Left hindlimb (tissue), 1 donor: Measurements from ENCODE around the gene COL6A2.
A peak's percentile ranks its signal among the peaks of the same experiment; 100 is the strongest.
"Not testable (repeated sequence)": the region's sequence is repeated elsewhere in the genome, so short reads cannot be mapped to it uniquely, and the experiment has no call there.

ENCODE experiments used
- DNase-seq: peaks from one replicate; pipeline ENCODE4 v3.0.0-alpha.2; 2018

COL6A2 gene

DNA sequence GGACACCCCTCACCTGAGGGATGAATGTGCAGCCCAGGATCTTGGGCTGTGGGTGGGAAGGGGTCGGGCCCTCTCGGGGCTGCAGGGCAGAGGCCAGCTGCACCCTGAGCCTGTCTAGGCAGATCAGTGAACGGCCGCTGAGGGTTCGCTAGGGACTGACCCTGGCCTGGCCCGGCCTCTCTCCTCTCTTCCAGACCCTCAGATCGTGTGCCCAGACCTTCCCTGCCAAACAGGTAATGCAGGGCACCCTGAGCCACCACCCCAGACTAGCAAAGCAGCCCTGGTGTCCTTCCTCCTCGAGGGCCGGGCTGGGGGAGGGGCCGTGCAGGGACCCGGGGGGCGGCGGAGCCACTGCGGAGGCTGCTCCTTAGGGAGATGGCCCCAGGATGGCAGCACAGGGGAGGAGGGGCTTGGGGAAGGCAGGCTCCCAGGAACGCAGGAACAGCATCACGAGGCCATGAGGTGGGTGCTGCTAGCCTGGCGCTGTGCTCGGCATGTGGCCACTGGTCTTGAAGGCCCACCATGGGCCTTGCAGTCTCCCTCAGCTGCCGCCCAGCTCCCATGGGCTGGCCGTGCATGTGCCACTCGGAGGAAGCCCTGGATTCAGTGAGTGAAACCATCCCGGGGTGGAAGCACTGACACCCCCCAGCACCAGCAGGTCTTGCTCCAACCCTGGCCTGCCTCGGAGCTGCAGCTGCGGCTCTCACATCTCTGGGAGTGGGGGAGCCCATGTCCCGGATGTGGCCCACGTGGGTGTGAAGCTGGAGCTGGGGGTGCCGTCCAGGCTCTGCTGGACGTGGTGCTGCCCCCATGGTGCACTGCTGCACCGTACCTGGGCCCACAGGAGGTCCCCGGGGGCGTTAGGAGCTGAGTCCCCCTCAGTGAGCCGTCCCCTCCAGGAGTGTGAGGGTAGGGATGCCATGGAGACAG, 28.7 kb downstream of the COL6A2 start:
- DNase-seq: peak; percentile 39

DNA sequence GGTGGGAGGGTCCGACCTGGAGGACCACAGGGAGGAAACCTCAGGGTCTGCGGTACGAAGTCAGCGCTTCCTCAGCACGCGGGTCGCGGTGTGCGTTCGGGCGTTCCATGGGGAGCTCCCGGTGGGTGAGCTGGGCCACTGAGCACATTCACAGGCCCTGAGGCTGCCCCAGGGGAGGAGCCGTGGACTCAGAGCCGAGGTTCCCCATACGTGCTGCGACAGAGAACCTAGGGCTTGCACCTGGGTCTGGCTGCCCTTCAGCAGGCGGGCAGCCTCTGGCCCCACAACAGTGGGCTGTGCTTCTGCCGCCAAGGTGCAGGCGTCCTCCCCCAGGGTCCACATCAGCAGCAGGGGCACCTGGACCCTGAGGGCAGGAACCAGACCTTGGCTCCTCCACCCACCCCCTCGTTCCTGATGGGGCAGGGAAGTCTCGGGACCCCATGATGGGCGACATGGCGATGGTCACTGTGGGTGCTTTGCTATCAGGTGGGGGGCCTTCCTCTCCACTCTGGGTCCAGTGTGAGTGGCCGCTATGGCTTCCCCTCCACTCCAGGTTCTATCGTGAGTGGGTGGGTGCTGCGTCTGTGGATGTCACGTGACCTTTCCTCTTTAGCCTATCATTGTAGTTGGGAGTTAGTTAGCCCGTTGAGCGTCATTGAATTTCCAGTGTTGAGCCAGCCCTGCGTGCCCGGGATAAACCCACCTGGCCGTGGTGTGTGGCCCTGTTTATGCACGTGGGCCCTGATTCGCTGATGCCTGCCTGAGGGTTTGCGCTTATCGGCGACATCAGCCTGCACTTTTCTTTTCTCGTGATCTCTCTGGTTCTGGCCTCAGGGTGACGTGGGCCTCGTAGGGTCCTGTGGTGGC, 29.6 kb downstream of the COL6A2 start:
- peak; percentile 40 for DNase-seq

DNA sequence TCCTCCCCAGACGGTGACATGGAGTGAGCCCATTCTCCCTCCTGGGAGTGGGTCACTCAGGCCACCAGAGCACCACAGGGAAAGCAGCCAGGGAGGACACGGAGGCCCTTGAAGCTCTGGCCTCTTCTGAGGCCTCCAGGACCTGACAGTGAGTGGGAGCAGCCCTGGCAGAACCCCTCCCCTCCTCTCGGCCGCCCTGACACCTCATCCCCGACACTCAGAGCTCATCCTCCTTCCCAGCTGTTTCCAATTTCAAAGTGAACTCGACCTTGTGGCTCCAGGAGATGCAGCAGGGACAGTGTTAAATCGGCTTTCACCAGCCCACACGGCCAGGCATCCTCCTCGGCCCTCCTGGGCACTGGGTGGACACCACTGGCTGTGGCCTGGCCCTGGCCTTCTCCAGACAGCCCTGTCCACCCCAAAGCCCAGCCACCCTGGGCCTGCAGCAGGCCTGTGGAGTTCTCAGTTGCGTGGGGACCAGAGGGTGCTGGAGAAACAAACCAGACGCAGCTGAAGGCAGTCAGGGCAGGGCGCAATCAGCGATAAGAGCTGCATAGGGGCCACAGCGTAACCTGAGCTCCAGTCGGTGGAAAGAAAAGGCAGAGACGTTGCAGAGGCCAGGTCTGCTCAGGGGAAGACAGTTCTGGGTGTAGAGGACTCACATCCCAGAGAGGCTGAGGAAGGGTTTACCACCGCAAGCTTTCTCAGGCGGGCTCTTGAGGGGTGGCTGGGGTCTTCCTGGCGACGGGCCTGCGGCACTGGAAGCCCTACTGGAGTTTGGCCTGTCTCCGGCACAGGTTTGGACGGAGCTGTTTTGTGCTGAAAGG, 30.4 kb downstream of the COL6A2 start:
- DNase-seq: peak; percentile 36

DNA sequence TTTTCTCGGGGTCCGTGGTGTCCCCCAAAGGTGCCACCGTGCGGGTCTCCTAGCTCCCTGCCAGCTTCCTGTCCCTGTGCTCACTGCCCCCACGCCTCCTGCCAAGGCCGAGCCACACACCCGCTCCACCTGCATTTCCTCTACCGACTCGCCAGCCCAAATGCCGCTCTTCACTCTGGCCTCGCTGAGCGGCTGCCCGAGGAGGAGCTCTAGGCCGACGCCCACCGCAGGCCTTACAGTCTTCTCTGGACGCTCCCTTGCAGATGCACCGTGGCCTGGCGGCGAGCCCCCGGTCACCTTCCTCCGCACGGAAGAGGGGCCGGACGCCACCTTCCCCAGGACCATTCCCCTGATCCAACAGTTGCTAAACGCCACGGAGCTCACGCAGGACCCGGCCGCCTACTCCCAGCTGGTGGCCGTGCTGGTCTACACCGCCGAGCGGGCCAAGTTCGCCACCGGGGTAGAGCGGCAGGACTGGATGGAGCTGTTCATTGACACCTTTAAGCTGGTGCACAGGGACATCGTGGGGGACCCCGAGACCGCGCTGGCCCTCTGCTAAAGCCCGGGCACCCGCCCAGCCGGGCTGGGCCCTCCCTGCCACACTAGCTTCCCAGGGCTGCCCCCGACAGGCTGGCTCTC, 31.1 kb downstream of the COL6A2 start:
- peak; percentile 53 for DNase-seq

DNA sequence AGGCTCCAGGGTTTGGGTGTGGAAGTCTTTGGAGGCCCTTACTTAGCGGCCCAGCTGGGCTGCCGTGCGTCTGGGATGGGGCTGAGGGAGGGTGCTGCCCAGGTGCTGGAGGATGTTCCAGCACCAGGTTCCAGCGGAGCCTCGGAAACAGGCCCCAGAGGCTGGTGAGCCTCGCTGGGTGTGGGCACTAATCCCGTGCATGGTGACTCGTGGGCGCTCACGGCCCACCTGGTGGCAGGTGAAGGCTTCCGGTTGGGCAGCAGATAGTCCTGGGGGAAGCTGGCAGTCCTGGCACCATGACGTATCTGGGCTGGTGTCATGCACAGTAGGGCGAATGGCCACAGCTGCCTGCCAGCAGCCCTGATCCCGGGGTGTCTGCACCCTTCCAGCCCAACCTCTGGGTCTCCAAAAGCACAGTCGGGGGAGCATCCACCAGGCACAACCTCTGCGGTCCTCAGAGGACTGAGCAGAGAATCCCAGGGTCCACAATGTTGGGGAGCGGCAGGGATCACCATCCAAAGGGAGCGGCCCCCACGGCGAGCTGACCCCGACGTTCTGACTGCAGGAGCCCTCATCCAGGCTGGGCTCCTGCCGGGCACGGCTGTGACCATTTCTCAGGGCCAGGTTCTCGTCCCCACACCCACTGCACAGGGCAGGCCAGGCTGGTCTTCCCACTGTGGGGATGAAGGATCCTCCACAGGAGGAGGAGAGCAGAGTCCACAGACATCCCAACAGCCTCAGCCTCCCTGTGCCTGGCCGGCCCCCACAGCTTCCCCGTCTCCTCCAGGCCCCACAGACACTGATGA, 32.1 kb downstream of the COL6A2 start:
- peak; percentile 35 for DNase-seq

DNA sequence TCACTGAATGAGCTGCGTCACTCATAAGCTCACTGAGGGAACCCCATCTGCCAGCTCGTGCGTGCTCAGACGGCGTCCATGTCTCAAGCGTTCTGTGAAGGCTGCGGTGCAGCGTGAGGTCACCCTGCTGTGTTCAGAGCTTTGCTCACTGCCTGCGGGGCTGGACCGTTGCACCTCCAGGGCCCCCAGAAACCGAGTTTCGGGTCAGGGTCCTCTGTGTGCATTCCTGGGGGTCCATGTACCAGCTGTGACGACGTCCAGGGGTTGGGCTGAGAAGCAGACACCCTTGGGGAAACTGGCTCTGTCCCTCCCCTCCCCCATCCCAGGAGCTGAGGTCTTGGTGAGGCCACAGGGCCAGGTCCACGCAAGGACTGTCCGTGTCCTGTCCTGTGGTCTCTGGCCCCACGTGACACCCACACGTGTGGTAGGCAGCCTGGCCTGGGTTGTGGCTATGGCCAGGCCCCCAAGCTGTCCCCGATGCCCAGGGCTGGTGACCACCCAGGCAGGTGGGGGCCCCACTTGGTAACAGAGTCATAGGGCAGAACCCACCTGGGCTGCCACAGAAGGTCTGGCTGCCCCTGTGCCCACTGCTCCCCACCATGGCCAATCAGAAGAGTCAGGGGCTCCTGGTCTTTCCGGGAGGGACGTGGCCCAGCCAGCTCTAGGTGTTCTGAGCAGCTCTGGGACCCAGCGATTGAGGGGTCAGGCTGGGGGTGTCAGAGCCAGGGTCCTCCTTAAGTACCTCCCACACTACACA, 33.1 kb downstream of the COL6A2 start:
- peak; percentile 52 for DNase-seq

DNA sequence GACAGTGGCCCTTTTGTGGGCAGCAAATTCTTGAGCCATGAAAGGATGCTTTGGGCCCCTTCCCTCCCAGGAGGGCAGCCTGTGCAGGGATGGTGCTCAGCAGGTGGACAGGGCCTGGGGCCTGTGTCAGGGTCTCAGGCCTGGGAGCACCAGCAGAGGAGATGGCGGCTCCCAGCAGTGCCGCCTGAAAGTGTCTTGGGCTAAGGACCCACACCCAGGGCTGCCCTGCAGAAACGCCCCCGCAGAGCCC, 33.6 kb downstream of the COL6A2 start:
- DNase-seq: no peak

DNA sequence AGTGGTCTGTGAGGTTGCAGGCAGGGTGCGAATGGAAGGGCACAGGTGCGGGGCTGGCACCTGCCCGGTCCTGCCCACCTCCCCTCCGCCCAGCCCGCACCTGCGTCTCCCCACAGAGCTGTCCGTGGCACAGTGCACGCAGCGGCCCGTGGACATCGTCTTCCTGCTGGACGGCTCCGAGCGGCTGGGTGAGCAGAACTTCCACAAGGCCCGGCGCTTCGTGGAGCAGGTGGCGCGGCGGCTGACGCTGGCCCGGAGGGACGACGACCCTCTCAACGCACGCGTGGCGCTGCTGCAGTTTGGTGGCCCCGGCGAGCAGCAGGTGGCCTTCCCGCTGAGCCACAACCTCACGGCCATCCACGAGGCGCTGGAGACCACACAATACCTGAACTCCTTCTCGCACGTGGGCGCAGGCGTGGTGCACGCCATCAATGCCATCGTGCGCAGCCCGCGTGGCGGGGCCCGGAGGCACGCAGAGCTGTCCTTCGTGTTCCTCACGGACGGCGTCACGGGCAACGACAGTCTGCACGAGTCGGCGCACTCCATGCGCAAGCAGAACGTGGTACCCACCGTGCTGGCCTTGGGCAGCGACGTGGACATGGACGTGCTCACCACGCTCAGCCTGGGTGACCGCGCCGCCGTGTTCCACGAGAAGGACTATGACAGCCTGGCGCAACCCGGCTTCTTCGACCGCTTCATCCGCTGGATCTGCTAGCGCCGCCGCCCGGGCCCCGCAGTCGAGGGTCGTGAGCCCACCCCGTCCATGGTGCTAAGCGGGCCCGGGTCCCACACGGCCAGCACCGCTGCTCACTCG, 34.1 kb downstream of the COL6A2 start:
- DNase-seq: peak; percentile 43

DNA sequence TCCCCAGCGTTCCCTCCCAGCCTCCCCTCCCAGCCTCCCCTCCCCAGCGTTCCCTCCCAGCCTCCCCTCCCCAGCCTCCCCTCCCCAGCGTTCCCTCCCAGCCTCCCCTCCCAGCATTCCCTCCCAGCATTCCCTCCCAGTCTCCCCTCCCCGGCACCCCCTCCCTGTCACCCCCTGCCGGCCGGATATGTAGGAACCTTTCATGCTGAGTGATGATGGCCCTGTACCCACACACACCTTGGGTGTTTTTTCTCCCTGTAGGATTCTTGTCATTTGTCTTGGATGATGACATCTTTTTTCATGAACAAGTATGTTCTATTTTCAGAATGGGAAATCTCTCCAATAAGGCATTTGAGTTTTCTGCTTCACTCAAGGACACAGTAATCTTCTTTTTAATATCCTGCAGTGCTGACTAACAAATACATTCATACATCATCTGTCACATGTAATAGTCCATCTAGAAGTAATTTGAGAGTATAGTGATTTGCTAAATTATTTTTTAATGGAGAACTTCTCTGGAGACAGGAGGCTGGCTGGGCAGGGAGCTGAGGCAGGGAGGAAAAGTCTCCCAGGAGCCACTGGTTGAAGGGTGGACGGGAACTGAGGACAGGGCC, 38.0 kb downstream of the COL6A2 start:
- no peak for DNase-seq

DNA sequence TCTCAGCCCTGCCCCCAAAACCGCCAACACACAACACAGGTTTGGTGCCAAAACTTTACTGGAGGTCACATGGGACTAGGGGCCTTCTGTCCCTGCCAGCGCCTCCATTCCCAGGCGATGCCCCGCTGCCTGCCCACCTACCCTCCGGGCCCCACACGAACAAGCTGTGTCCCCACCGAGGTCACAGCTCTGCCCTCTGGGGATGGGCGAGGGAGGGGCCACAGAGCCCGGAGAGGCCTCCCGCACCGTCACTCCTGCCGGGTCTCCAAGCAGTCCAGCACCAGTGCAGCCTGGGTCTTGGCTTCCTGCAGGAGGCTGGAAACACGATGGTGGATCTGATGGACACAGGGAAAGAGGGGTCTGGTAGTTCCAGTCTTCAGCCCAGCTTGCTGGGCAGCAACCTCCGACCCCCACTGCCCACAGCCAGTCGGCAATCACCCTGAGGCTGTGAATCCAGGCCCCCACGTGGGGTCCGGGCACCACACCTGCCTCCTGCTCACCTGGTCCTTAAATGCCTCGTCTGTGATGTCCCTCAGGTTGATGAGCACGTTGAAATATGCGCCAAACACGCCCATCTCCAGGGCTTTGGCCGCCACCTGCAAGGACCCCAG, 38.9 kb downstream of the COL6A2 start:
- DNase-seq: peak; percentile 31

DNA sequence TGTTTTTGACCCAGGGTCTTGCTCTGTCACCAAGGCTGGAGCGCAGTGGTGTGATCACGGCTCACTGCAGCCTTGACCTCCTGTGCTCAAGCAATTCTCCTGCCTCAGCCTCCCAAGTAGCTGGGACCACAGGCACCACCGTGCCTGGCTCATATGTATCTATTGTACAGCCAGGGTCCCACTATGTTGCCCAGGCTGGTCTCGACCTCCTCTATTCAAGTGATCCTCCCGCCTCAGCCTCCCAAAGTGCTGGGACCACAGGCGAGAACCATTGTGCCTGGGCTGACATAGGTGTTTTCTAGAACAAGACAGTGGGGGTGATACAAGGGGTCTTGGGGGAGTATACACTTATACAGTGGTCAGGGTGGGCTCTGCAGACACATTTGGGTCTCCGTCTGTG, 40.0 kb downstream of the COL6A2 start:
- DNase-seq: no peak

DNA sequence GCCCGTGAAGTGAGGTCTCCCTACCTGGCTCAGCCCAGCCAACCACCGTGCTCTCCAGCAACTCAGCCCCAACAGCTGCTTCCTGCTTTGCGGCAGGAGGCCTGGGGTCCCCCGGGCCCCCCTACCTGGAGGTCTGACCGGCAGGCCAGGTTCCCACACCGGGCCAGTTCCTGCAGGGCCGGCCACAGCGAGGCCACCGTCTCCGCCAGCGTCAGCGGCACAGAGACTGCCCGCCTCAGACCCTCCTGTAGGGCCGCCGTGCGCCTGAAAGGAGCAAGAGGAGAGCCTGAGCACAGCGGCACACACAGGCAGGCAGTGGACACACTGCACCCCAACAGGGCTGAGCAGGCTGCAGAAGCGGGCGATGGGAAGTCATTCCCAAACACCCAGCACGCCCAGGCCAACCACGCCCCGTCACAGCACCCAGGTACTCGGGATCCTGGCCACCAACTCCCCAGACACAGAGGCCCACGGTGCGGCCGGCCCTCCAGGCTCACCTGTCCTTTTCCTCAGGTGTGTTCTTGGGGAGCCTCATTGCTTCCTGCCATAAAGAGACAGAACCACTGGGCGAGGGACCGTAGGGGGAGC, 40.6 kb downstream of the COL6A2 start:
- DNase-seq: peak; percentile 34

DNA sequence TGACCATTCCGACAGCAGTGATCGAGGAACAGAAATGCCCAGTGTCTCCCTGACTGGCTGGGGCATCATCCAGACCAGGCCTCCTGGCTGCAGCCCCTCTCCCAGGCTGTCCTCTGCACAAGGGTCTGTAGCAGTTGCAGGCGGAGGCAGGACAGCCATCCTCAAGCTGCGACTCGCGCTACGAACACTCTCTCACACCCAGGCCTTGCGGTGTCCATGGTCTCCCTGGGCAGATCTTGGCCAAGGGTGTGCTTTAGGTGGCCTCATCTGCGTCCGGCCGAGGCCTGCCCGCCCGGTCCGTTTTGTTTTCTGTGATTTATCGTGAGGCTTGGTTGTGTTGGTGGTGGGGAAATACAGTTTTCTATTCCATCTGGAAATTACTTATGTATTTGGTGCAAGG, 41.8 kb downstream of the COL6A2 start:
- DNase-seq: no peak

DNA sequence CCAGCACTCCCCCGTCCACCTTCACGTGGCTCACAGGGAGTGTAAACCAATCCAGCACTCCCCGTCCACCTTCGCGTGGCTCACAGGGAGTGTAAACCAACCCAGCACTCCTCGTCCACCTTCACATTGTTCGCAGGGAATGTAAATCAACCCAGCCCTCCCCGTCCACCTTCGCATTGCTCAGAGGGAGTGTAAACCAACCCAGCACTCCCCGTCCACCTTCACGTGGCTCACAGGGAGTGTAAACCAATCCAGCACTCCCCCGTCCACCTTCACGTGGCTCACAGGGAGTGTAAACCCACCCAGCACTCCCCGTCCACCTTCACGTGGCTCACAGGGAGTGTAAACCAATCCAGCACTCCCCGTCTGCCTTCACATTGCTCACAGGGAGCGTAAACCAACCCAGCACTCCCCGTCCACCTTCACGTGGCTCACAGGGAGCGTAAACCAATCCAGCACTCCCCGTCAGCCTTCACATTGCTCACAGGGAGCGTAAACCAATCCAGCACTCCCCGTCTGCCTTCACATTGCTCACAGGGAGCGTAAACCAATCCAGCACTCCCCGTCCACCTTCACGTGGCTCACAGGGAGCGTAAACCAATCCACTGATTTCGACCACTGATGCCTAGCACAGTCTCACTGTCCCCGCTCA, 42.6 kb downstream of the COL6A2 start:
- DNase-seq: not testable (repeated sequence)

DNA sequence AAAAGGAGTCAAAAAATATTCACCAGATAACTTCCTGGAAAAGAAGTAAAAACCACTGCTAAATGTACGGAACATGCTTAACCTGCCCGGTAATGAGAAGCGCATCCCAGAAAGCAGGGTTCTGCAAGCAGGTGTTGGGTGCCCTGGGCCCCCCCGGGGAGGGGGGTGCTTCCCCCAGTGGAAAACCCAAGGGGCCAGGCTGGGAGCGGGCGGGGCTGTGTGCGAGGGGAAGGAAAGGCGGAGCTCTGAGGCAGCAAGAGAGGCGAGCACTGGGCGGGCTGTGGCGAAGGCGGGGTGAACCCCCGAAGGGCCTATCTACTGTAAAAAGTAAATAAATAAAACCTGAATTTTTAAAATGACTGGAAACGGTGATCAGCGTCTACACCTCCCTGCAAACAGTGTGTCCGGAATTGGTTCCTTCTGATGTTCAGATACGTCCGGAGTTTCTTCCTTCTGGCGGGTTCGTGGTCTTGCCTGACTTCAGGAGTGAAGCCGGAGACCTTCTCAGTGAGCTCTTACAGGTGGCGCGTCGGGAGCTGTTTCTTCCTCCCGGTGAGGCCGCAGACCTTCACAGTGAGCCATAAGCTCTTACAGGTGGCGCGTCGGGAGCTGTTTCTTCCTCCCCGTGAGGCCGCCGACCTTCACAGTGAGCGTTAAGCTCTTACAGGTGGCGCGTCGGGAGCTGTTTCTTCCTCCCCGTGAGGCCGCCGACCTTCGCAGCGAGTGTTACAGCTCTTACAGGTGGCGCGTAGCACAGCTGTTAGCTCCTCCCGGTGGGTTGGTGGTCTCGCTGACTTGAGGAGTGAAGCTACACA, 44.1 kb downstream of the COL6A2 start:
- peak; percentile 24 for DNase-seq

DNA sequence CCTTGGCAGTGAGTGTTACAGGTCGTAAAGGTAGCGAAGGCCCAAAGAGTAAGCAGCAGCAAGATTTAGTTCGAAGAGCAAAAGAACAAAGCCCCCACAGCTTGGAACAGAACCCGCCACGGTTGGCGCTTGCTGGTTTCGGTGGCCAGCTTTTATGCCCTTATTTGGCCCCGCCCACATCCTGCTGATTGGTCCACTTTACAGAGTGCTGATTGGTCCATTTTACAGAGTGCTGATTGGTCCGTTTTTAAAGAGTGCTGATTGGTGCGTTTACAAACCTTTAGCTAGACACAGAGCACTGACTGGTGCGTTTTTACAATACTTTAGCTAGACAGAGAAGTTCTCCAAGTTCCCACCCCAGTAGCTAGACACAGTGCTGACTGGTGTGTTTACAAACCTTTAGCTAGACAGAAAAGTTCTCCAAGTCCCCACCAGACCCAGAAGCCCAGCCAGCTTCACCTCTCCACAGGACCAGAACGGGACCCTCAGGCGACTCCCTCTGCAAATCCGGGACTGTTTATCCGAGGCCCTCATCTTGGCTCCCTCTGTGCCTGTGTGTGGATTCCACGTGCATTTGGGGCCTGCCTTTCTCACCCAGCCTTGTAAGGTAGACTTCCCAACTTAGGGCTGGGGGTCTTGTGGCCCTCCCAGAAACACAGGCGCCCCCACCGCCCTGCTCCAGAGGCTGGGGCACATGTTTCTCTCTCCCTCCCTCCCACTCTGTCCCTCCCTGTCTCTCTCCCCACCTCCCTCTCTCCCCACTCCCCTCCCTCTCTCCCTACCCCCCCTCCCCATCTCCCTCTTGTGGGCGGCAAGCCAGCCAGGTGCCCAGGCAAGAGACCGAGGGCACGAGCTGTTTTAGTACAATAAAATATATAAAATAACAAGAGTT, 44.9 kb downstream of the COL6A2 start:
- DNase-seq: peak; percentile 18
